Mammary epithelial cell (primary cell): ENCODE data around the gene PIK3AP1.
"Not testable (repeated sequence)": the region's sequence is repeated elsewhere in the genome, so short reads cannot be mapped to it uniquely, and the experiment has no call there.

ENCODE experiments used
- EZH2 ChIP-seq: IDR thresholded peaks from 2 replicates; pipeline ENCODE4 v1.6.1; 2012; ENCODE audit warnings: low read length, inconsistent platforms, borderline replicate concordance
- TF ChIP-seq, protein P1 (sequence below), 2 donors: IDR thresholded peaks in 1 of 2; conservative IDR thresholded peaks in 1 of 2; 2 replicates each; pipeline ENCODE4 v1.5.1; 2011 to 2012; ENCODE audit warnings: inconsistent platforms in 2 of 2, low read length in 2 of 2, mild to moderate bottlenecking in 2 of 2, control low read depth in 1 of 2, low read depth in 1 of 2; ENCODE audit not compliant: insufficient read depth in 1 of 2; ENCODE audit errors: extremely low read depth in 1 of 2

DNA sequence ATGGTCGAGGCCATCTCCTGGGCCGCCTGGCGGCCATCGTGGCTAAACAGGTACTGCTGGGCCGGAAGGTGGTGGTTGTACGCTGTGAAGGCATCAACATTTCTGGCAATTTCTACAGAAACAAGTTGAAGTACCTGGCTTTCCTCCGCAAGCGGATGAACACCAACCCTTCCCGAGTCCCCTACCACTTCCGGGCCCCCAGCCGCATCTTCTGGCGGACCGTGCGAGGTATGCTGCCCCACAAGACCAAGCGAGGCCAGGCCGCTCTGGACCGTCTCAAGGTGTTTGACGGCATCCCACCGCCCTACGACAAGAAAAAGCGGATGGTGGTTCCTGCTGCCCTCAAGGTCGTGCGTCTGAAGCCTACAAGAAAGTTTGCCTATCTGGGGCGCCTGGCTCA lies 30.0 kb upstream of the PIK3AP1 start:
- TF ChIP-seq, protein P1, sequence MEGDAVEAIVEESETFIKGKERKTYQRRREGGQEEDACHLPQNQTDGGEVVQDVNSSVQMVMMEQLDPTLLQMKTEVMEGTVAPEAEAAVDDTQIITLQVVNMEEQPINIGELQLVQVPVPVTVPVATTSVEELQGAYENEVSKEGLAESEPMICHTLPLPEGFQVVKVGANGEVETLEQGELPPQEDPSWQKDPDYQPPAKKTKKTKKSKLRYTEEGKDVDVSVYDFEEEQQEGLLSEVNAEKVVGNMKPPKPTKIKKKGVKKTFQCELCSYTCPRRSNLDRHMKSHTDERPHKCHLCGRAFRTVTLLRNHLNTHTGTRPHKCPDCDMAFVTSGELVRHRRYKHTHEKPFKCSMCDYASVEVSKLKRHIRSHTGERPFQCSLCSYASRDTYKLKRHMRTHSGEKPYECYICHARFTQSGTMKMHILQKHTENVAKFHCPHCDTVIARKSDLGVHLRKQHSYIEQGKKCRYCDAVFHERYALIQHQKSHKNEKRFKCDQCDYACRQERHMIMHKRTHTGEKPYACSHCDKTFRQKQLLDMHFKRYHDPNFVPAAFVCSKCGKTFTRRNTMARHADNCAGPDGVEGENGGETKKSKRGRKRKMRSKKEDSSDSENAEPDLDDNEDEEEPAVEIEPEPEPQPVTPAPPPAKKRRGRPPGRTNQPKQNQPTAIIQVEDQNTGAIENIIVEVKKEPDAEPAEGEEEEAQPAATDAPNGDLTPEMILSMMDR (conservative IDR thresholded peaks at IDR 0.05 in 1 of 2, IDR thresholded peaks at IDR 0.05 in 1 of 2; ENCODE audit: extremely low read depth in 1 of 2, insufficient read depth in 1 of 2, low read depth in 1 of 2, low read length in 2 of 2): not testable (repeated sequence)
- not testable (repeated sequence) for TF ChIP-seq EZH2
